ENCODE data around the gene CAPN1.

GRCh38 chr11:65156926-65157325 lies 24.8 kb upstream of the CAPN1 start:
- TF ChIP-seq CTCF (IDR thresholded peaks at IDR 0.05; ENCODE audit: insufficient read depth, low read depth, low read length) (no peak), EZH2 (IDR thresholded peaks at IDR 0.05; ENCODE audit: insufficient read depth, low read length) (no peak)
